Sciatic nerve (tissue), 2 donors: Measurements from ENCODE around the gene METRN. TPM values are rescaled to one million over a fixed set of nuclear protein-coding genes. Genes with fewer than 3 reads are reported as not detected.
"Not testable (repeated sequence)": the region's sequence is repeated elsewhere in the genome, so short reads cannot be mapped to it uniquely, and the experiment has no call there.

Source experiments
- ATAC-seq: fragments of 200-7000 bp; cut with Tn5 transposase; one replicate; pipeline ENCODE4 v1.9.1; 2020; ENCODE audit warnings: mild to moderate bottlenecking, moderate library complexity
- DNase-seq: peaks from one replicate; pipeline ENCODE4 v3.0.0-alpha.2; 2020; ENCODE audit warnings: low spot score
- intact Hi-C: fragments of 100-400 bp; cut with DNase I; formaldehyde crosslinking; loops from one replicate; pipeline ENCODE4 v1.14.2; 2022
- total RNA-seq: library from RNA; stranded (reverse); fragmentation: NEBNext Ultra II Directional; extraction: Animal tissue kit (Norgen Biotek cat#: 25700); gene quantifications from one replicate; pipeline ENCODE4 v1.2.1, GENCODE V29; 2021
- donor health status: DM: no; HTN: no; CAD: no.
- donor health status: DM: no; HTN: no; CAD: no.

Gene METRN
- total RNA-seq, 1 donor from 2014 or later: 120 TPM

GRCh38 chr16:687499-687898, 27.4 kb upstream of the METRN start:
- intact Hi-C loops: no loop called here
- DNase-seq: no peak
- no peak for ATAC-seq

GRCh38 chr16:689175-689897, 25.6 kb upstream of the METRN start:
- DNase-seq (no peak), ATAC-seq (no peak)
- intact Hi-C loops: no loop called here

GRCh38 chr16:691242-691641, 23.7 kb upstream of the METRN start:
- DNase-seq, intact Hi-C loops: not testable (repeated sequence)

GRCh38 chr16:692356-693108, 22.4 kb upstream of the METRN start:
- intact Hi-C loops: no loop called here
- no peak for DNase-seq
- ATAC-seq: no peak

More at GRCh38 chr16:691242-691641, 23.7 kb upstream of the METRN start:
- ATAC-seq: not testable (repeated sequence)

GRCh38 chr16:693364-693763, 21.6 kb upstream of the METRN start:
- no peak for DNase-seq
- no peak for ATAC-seq
- intact Hi-C loops: no loop called here

- intact Hi-C loops: no loop called here
- ATAC-seq (no peak), DNase-seq (no peak)
These were observed 21.2 kb upstream of the METRN start for GRCh38 chr16:693766-694165.

GRCh38 chr16:694187-694862, 20.6 kb upstream of the METRN start:
- DNase-seq (no peak), ATAC-seq (no peak)
- intact Hi-C loops: no loop called here

- ATAC-seq (no peak), DNase-seq (no peak)
These were observed 20.0 kb upstream of the METRN start for GRCh38 chr16:694863-695354.

GRCh38 chr16:695355-696089, 19.4 kb upstream of the METRN start:
- DNase-seq (no peak), ATAC-seq (no peak)
- intact Hi-C loops: no loop called here

More at GRCh38 chr16:694863-695354, 20.0 kb upstream of the METRN start:
- intact Hi-C loops: no loop called here

- intact Hi-C loops: no loop called here
- DNase-seq (no peak), ATAC-seq (no peak)
These were observed 15.8 kb upstream of the METRN start for GRCh38 chr16:698911-699671.

GRCh38 chr16:700684-701584, 14.0 kb upstream of the METRN start:
- ATAC-seq: no peak
- intact Hi-C loops: no loop called here
- DNase-seq: no peak

GRCh38 chr16:702341-702740, 12.6 kb upstream of the METRN start:
- ATAC-seq (no peak), DNase-seq (no peak)
- intact Hi-C loops: no loop called here

GRCh38 chr16:703406-703805, 11.5 kb upstream of the METRN start:
- no peak for DNase-seq
- intact Hi-C loops: no loop called here
- no peak for ATAC-seq

- intact Hi-C loops: no loop called here
- DNase-seq (no peak), ATAC-seq (no peak)
These were observed 10.9 kb upstream of the METRN start for GRCh38 chr16:704047-704446.

- ATAC-seq: no peak
- DNase-seq: no peak
- intact Hi-C loops: loop anchor here (5.0 kb wide), 1 partner anchor 43 kb away; no protein-coding TSS in a partner anchor
These were observed 10.2 kb upstream of the METRN start for GRCh38 chr16:704552-705380.

- intact Hi-C loops: loop anchor here (5.0 kb wide), 1 partner anchor 42 kb away; no protein-coding TSS in a partner anchor
- ATAC-seq (no peak), DNase-seq (no peak)
These were observed 9.3 kb upstream of the METRN start, which contains the start of gene FBXL16 for GRCh38 chr16:705431-706188. Gene FBXL16 (minus strand): TSS chr16:705801. CDS start chr16:697405, 8,396 bp downstream.
